Inferior parietal cortex (tissue), 1 donor: Measurements from ENCODE around the gene PRPF19.

ENCODE experiments used
- DNase-seq: peaks from one replicate; pipeline ENCODE4 v3.0.0-alpha.2; 2016; ENCODE audit errors: extremely low spot score

The PRPF19 gene

DNA sequence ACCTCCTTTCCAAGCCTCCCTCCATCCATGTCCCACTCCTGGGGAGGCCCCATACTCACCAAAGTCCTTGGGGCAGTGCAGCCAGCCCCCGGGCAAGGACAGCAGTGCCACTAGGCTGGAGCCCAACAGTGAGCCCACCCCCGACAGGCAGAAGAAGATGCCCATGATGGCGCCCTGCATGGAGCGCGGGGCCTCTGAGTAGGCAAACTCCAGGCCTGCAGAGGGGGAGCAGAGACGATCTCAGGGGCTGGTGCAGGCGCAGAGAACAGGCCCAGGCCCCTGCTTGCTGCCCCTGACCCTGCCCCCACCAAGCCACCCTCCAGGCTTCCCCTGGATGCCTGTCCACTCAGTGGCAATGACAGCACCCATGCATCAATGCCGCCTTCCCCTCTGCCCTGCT lies 31.4 kb upstream of the PRPF19 start:
- DNase-seq, result no peak

DNA sequence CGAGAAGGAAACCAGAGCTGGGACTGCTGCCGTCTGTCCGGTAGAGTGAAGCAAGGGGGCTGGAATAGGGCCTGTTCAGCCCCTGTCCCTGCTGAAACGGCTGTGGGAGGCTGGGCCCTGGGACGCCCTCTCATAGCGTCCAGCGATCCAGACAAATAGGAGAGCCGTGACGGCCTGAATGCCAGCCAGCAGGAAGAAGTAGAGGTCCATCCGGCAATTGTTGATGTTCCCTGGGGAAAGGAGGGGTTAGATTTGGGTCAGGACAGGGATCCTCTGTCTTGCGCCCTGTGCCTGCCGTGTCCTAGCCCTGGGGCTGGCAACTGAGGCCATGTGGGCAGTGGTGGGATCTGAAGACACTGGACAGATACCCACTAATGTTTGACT lies 30.8 kb upstream of the PRPF19 start:
- no peak for DNase-seq

DNA sequence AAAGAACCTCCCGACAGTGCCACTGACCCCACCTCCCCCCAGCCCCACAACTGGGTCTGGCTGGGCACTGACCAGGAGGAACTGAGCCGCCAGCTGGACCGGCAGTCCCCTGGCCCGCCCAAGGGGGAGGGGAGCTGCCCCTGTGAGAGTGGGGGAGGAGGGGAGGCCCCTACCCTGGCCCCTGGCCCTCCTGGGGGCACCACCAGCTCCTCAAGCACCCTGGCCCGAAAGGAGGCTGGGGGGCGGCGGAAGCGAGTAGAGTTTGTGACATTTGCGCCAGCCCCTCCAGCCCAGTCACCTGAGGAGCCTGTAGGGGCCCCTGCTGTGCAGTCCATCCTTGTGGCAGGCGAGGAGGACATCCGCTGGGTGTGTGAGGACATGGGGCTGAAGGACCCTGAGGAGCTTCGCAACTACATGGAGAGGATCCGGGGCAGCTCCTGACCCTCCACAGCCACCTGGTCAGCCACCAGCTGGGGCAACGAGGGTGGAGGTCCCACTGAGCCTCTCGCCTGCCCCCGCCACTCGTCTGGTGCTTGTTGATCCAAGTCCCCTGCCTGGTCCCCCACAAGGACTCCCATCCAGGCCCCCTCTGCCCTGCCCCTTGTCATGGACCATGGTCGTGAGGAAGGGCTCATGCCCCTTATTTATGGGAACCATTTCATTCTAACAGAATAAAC lies 30.2 kb upstream of the PRPF19 start:
- DNase-seq, result no peak

DNA sequence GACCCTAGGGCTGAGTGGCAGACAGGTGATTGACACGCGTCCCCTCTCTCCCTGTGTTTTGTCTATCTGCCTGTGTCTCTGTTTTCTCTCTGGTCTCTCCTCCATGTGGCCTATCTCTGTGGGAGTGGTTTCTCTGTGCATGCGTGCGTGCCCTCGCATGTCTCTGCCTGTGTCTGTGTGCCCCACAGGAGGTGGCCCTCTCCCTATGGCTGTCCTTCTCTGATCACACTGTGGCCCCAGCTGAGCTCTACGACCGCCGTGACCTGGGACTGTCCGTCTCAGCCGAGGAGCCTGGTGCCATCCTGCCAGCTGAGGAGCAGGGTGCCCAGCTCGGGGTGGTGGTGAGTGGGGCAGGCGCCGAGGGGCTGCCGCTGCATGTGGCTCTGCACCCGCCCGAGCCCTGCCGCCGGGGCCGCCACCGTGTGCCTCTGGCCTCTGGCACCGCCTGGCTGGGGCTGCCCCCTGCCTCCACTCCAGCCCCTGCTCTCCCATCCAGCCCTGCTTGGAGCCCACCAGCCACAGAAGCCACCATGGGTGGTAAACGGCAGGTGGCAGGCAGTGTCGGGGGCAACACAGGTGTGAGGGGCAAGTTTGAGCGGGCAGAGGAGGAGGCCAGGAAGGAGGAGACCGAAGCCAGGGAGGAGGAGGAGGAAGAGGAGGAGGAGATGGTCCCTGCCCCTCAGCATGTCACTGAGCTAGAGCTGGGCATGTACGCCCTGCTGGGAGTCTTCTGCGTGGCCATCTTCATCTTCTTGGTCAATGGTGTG lies 29.5 kb upstream of the PRPF19 start:
- DNase-seq, result no peak

DNA sequence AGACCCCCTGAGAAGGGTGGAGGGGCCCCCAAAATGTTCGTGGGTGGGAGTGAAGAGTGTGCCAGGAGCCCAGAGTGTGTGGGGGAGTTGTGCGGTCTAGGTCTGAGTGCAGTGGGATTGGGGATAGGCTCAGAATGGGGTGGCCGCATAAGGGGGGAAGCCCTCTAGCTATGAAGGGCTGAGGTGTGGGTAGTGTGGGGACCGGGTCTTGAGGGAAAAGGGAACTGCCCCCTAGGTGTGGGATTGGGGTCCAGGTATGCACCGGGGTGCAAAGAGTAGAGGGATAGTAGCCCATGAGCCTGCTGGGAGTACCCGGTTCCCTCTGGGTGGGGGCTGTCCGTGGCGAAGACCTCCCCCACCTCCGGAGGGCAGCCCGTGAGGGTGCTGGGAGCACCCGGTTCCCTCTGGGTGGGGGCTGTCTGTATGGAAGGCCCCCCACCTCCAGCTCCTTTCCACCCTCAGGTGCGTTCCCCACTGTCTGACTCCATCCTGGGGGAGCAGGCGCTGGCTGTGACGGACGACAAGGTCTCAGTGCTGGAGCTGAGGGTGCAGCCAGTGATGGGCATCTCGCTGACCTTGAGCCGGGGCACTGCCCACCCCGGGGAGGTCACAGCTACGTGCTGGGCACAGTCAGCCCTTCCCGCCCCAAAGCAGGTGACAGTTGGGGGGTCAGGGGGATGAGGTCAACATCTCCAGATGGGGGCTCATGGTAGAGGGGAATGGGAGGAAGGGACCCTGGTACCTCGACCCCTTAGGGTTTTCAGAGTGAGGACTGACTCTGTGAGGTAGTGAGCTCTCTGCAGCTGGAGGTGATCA lies 28.6 kb upstream of the PRPF19 start:
- DNase-seq, result no peak

DNA sequence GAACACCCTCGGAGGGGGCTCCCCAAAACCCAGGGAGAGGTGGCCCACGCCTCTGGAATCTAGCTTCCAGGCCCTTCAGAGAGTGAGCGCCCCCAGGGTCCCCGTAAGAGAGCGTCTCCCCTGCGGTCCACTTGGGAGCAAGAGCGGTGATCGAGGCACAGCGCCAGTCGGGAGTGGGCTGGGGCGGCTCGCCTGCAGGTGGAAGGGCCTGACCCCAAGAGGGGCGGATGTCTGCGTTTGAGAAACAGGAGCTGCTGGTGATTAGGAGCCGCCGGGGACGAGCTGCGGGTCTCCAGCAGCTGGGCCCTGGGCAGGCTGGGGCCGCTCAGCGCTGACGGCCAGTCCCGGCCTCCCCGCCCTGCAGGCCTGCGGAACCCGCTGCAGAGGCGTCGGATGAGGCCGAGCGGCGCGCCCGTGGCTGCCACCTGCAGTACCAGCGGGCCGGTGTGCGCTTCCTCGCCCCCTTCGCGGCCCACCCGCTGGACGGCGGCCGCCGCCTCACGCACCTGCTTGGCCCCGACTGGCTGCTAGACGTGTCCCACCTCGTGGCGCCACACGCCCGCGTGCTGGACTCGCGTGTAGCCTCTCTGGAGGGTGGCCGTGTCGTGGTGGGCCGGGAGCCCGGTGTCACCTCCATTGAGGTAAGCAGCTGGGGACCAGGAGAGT lies 27.9 kb upstream of the PRPF19 start:
- DNase-seq, result no peak

DNA sequence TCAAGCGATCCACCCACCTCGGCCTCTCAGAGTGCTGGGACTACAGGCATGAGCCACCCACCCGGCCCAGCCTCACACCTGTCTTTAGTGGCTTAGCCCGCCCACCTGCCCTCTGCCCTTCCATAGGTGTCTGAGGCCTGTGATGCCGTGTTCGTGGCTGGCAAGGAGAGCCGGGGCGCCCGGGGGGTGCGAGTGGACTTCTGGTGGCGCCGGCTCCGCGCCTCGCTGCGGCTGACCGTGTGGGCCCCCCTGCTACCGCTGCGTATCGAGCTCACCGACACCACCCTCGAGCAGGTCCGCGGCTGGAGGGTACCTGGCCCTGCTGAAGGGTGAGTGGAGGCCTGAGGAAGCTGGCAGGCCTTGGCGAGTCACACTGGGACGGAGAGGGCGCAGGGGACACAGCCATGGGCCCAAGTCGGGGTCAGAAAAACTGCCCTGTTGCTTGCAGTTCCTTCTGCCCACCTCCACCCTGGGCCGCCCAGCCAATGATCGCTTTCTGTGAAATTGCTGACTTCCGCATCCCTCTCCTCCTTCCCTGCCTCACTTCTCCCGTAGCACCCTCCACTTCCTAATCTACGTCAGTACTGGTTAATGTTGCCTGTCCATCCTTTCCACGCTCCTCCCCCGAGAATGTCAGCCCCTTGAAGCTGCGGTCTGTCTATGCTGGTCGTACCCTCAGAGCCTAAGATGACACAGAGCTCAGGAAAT lies 27.2 kb upstream of the PRPF19 start:
- no peak for DNase-seq

DNA sequence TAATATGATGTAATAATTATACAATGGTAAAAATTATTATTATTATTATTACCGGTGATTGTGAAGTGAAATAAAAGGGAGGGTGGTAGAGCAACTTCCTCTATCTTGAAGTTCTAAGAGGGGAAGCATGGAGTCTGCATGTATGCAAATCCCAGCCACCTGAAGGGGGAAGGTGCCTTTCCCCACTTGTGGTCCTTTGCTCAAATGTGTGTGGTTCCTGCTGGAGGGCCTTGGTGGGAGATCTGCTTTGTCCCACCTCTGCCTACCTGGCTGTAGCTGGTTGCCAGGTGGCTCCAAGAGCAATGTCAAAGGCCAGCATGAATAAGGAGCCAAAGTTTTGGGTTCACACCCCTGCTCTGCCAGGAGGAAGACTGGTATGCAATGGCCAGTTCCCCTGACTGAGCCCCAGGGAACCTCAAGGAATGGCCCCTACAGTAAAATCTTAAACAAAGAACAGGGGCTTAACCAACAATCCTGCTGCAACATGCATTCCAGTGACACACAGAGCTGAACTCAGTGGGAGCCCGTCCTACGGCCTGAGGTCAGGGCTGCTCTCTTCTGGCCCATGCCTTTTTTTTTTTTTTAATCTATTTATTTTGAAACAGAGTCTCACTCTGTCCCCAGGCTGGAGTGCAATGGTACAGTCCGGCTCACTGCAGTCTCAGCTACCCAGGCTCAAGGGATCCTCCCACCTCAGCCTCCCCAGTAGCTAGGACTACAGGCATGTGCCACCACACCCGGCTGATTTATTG lies 26.4 kb upstream of the PRPF19 start:
- DNase-seq, result no peak

DNA sequence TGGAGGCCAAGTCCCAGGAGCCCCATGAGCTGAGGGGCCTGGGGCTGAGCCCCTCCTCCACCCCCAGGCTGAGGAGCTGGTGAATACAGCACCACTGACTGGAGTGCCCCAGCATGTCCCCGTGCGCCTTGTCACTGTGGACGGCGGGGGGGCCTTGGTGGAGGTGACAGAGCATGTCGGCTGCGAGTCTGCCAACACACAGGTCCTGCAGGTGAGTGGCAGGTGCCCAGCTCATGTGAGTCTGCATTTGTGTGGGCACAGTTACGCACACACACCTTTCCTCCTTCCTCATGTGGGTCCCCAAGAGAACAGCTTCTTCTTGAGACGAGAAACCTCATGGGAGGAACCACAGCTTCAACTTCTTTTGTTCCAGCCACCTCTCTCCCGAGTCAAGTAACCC lies 25.5 kb upstream of the PRPF19 start:
- no peak for DNase-seq

DNA sequence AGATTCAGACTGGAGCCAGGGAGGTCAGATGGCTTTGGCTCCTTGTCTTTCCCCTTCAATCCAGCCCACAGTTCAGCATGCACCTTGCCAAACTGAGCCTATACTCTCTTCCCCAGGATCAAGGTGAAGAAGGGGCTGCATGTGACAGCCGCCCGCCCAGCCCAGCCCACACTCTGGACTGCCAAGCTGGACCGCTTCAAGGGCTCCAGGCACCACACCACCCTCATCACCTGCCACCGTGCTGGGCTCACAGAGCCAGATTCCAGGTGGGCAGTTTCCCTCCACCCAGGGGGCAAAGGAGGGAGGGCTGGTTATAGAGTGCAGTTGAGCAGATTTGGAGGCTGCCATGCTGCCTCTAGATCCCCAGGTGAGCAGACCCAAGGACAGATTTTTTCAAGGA lies 24.0 kb upstream of the PRPF19 start:
- no peak for DNase-seq

DNA sequence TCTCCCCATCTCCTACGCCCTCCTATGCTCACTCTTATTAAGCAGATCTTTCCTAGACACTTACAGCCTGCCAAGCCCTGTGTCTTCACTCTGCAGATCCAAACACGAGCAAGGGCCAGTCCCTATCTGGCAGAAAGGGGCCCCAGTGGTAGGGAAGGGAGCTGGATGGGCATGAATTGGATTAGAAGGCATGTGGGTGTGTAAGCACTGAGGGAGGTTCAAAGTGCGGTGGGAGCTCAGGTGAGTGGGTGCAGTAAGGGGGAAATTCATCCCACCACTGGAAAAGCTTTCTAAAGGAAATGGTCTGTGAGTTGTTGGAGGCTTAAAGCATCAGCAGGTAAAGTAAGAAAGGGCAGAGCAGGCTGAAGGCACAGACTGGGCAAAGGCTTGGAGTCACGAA lies 23.4 kb upstream of the PRPF19 start:
- DNase-seq, result no peak

DNA sequence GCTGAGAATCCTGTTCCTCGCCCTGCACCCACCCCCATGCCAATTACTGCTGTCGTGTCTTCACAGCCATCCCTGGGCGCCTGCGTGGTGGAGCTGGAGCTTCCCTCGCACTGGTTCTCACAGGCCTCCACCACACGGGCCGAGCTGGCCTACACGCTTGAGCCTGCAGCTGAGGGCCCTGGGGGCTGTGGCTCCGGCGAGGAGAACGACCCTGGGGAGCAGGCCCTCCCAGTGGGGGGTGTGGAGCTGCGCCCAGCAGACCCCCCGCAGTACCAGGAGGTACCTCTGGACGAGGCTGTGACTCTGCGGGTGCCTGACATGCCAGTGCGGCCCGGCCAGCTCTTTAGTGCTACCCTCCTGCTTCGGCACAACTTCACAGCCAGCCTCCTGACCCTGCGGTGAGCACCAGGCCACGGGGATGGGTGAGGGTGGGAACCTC lies 22.2 kb upstream of the PRPF19 start:
- no peak for DNase-seq

DNA sequence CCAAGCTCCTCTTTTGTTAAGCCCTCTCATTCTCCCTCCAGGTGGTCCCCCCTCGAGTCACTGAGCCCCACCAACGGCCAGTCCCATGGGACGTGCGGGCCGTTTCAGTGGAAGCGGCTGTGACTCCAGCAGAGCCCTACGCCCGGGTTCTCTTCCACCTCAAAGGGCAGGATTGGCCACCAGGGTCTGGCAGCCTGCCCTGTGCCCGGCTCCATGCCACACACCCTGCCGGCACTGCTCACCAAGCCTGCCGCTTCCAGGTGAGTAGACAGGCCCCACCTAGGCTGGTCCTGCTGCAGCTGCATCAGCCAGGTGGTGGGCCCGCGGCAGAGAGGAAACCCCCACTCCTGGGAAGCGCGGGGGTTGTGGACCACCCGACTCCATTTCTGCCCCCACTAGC lies 21.2 kb upstream of the PRPF19 start:
- DNase-seq, result no peak

DNA sequence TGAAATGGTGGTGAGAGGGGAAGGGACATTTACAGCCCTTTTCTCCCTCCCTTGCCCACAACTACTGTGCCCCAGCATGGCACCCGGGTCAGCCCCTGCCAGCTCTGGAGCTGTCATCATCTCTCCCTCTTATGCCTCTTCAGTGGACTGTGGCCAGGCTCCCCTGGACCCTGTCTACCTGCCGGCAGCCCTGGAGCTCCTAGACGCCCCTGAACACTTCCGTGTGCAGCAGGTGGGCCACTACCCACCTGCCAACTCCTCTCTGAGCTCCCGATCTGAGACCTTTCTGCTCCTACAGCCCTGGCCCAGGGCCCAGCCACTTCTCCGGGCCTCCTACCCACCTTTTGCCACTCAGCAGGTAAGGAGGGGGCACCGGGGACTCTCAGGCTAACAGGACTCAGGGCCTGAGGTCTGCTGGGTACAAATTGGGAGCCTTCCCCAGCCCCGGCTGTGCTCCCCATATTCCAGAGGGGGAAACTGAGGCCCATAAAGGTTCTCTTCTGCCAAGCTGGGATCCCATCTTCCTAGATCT lies 20.7 kb upstream of the PRPF19 start:
- DNase-seq, result no peak

DNA sequence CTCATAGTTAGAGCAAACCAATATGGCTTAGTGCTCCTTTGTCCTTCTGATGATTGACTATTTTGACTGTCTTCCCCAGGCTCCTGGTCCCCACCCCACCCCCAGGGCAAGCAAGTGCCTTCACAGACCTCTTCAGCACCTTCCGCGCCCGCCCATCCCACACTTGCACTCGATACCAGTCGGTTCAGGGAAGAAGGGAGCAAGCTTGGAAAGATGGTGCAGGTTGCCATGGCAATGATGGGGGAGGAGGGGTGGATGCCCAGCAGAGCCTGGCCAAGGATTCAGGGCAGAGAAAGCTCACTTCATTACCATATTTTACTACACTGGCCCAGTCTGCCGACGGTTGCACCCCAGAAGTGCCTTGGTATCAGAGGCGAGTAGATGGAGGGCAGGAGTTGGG lies 20.1 kb upstream of the PRPF19 start:
- DNase-seq, result no peak

DNA sequence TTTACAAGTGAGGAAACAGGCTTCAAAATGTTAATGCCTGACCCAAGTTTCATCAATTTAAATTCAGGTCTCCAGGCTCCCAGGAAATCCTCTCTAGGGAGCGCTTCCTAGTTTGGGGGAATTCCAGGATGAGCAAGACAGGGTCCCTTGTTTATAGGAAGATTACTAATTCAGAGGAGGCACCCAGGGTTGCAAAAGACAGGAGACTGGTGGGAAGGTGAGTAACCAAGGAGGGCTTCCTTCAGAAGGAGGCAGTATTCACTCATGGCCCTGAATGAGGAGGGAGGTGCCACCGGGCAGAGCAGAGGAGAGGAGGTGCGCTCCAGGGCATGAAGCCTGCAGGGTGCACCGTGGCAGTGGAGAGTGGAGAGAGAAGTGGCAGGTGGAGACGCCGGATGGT lies 19.5 kb upstream of the PRPF19 start:
- DNase-seq, result no peak

DNA sequence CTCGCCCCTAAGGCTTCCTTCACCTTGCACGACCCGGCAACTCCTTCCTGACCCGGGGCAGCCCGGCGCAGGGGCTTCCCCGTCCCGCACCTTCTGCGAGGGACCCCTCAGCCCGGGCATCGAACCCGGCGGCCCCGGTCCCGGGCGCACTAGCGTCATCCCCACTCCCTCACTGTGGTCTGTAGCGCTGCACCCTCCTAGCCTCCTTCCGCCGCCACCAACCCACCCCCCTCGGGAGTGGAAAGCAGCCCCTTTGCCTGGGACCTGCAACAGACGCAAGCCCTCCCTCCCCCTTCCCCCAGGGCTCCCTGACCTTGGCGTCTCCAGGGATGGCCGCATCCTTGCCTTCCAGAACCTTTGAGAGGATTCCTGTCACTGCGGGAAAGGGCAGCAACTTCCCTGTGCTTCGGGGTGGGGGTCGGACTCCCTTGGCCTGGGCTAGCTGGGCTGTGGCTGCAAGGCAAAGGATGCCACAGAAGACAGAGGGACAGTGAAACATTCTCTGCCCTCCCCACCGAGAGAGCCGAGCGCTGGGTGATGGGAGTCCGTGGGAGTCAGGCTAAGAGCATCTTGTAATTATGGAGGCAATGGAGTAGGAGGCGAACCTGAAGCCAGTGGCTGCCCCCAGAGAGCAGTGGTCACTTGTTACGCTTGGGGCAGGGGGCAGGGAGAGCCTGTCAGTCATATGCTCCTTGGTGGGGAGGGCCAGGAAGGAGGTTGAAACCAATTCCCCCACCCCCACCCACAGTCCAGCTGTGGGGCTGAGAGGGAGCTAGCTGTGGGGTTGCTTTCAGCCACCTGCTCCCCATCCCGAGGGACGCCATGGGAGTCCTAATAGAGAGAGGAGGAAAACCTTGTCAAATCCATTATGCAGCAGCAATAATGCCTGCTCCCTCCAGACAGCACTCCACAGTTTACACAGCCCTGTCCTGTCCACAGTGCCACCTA lies 18.8 kb upstream of the PRPF19 start:
- DNase-seq, result no peak

DNA sequence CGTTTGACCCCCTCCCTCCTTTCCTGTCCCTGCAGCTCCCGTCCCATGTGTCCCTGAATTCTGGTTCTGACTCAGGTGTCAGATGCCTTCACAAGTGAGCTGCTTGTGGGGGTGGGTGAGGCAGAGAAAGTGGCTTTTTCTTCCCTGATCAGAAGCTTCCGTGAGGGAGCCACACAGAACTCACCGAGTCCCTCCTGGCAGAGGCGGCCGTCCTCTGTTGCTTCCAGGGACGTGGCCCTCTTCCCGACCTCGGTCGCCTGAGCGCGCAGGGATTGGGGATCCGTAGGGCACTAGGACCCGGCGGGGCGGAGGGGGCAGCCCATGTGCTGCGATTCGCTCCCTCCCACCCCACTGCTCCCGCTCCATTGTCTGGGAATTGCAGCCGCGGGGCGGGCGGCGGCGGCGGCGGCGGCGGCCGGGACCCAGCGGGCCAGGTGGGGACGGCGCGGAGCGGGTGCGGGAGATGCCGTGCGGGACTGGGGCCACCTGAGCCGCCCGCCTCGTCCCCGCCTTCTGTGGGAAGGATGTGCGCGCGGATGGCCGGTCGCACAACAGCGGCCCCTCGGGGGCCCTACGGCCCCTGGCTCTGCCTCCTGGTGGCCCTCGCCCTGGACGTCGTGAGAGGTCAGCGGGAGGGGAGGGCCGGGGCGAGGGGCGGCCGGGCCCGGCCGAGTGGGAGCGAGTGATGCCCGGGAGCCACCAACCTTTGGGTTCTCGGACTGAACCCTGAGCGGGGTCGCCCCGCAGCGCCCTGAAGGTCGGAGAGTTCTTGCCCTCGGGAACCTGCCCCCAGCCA lies 17.9 kb upstream of the PRPF19 start, which contains the start of gene TMEM132A:
Gene TMEM132A, plus strand, starts transcription at position 351 of the 796 bp plus-strand sequence. Its CDS starts 174 bp downstream, at position 525.
- DNase-seq, result no peak

DNA sequence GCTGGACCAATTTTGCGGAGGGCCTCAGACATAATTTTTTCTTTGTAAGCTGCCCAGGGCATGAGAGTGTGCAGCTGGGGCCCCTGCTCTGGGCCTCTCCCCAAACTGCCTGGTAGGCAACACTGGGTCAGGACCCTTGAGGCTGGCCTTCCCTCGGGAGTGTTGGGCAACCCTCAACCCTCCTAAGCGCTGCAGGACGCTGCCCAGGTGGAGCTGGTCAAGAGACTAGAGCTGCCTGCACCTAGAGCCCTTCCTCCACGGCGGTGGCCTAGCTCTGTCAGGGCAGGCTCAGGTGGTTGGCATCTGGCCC lies 17.4 kb upstream of the PRPF19 start:
- no peak for DNase-seq
